Measurements from ENCODE around the gene LDLRAP1.

DNA sequence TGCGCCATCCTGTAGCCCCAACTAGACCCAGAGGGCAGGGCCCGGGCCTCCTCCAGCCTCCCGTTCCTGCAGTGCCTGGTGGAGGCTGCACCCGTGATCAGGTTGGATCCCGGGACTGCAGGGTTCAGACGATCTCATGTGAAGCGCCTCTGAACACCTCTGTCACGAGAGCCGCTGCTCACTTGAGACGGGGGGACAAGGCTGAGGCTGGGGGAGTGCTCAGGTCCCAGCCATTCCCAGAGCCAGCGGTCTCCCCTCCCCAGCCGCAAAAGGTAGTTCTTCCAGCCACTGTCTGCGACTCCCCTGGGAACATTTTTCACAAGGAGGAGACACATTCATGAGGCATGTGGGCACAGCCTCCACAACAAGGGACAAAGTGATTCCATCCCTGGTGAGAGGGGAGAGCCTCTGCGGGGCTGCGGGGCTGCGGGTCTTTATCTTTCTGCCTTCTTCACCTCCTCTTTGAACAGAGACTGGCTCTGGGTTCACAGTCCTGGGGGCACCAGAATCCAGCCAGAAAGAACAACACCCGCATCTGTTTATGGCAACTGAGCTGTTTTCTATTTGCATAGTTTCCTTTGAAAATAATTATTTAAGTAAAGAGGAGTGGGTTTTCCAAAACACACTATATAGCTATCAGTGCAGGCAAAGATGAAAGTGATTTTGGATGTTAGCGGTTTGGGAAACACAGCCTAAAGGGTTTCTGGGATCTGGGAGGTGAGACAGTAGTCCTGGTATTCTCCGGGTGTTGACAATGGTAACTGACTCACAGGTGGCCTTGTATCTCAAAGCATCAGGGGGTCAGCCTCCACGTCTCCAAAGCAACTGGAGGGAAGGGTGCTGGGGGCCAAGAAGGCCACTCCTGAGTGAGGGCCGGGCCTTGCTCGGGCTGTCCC, 13.0 kb upstream of the LDLRAP1 start:
- no peak for TF ChIP-seq POLR2AphosphoS5 (IDR thresholded peaks at IDR 0.05)
- TF ChIP-seq TAF1 (IDR thresholded peaks at IDR 0.05; ENCODE audit: low read depth): no peak
- TF ChIP-seq, protein P1, sequence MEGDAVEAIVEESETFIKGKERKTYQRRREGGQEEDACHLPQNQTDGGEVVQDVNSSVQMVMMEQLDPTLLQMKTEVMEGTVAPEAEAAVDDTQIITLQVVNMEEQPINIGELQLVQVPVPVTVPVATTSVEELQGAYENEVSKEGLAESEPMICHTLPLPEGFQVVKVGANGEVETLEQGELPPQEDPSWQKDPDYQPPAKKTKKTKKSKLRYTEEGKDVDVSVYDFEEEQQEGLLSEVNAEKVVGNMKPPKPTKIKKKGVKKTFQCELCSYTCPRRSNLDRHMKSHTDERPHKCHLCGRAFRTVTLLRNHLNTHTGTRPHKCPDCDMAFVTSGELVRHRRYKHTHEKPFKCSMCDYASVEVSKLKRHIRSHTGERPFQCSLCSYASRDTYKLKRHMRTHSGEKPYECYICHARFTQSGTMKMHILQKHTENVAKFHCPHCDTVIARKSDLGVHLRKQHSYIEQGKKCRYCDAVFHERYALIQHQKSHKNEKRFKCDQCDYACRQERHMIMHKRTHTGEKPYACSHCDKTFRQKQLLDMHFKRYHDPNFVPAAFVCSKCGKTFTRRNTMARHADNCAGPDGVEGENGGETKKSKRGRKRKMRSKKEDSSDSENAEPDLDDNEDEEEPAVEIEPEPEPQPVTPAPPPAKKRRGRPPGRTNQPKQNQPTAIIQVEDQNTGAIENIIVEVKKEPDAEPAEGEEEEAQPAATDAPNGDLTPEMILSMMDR (IDR thresholded peaks at IDR 0.05; ENCODE audit: poor library complexity, severe bottlenecking): no peak
- TF ChIP-seq RAD21 (conservative IDR thresholded peaks at IDR 0.05): no peak
- TF ChIP-seq MXI1 (conservative IDR thresholded peaks at IDR 0.05; ENCODE audit: poor library complexity, severe bottlenecking): no peak
- TF ChIP-seq EP300 (conservative IDR thresholded peaks at IDR 0.05; ENCODE audit: poor library complexity, severe bottlenecking): no peak
- TF ChIP-seq, protein P2, sequence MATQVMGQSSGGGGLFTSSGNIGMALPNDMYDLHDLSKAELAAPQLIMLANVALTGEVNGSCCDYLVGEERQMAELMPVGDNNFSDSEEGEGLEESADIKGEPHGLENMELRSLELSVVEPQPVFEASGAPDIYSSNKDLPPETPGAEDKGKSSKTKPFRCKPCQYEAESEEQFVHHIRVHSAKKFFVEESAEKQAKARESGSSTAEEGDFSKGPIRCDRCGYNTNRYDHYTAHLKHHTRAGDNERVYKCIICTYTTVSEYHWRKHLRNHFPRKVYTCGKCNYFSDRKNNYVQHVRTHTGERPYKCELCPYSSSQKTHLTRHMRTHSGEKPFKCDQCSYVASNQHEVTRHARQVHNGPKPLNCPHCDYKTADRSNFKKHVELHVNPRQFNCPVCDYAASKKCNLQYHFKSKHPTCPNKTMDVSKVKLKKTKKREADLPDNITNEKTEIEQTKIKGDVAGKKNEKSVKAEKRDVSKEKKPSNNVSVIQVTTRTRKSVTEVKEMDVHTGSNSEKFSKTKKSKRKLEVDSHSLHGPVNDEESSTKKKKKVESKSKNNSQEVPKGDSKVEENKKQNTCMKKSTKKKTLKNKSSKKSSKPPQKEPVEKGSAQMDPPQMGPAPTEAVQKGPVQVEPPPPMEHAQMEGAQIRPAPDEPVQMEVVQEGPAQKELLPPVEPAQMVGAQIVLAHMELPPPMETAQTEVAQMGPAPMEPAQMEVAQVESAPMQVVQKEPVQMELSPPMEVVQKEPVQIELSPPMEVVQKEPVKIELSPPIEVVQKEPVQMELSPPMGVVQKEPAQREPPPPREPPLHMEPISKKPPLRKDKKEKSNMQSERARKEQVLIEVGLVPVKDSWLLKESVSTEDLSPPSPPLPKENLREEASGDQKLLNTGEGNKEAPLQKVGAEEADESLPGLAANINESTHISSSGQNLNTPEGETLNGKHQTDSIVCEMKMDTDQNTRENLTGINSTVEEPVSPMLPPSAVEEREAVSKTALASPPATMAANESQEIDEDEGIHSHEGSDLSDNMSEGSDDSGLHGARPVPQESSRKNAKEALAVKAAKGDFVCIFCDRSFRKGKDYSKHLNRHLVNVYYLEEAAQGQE (IDR thresholded peaks at IDR 0.05; ENCODE audit: borderline replicate concordance): no peak
- TF ChIP-seq EZH2 (IDR thresholded peaks at IDR 0.05; ENCODE audit: borderline replicate concordance, insufficient read depth, low read length, poor library complexity, severe bottlenecking): no peak
